Epithelial cell of esophagus (primary cell): ENCODE data around the gene LRRC30.

Experiments used
- DNase-seq: peaks from one replicate; pipeline ENCODE4 v3.0.0; 2010; ENCODE audit warnings: low read depth
- H3K4me3 ChIP-seq: 2 replicates; pipeline ENCODE4 v1.5.1; 2011; ENCODE audit warnings: mild to moderate bottlenecking, low read length, control low read depth
- CTCF ChIP-seq: IDR thresholded peaks from 2 replicates; pipeline ENCODE4 v1.5.1; 2011; ENCODE audit warnings: low read depth, mild to moderate bottlenecking, low read length, control low read depth, inconsistent platforms; ENCODE audit not compliant: insufficient read depth; ENCODE audit errors: missing control alignments

Gene LRRC30

DNA sequence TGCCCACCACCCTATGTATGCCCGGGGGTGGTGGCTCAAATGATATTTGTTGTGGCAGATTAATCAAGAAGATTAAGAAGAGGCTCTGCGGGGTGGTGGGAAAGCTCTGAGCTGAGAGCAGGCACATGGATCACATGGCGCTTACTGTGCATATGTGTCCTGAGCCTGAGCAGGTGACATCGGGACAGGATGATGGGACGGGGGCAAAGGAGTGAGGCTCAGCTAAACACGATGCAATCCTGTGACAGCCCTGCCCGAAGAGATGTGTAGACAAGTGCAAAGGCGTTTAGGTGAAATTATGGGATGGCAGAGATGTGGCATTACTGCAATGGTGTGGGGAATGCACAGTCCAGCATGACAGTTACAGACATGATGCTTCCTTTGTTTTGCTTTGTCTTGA is 6.0 kb downstream of the LRRC30 start:
- DNase-seq = no peak
- H3K4me3 ChIP-seq = no peak overlapping the region
- TF ChIP-seq CTCF = no peak

DNA sequence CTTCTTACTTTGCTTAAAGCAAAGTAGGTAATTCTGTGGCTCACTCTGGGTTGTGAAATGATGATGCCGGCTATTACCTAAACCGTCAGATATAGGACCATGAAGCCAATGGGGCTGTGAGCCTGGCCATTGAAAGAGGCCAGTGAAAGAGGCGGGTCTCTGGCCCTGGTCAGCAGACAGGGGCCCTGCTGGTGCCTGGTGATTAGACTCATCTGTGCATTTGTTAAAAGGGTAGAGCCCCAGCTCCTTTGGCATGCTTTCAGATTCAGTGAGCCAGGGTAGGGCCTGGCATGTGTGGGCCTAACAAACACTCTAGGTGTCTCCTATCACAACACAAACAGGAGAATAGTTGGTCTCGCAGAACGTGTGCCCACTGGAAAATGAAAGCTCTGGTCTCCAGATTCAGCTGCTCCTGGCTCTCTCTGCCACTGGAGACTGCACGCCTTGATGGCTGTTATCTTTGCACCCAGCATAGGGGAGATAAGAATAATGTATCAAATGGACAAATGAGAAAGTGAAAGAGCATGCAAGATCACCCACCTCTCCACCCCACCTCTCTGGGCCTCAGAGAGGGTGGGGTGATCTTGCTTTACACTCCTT is 6.9 kb downstream of the LRRC30 start:
- H3K4me3 ChIP-seq = no peak overlapping the region
- TF ChIP-seq CTCF = no peak
- DNase-seq = no peak

- no peak for TF ChIP-seq CTCF
- DNase-seq = no peak
- no peak overlapping the region for H3K4me3 ChIP-seq
These were observed 12.0 kb downstream of the LRRC30 start for GRCh38 chr18:7242926-7243325.

GRCh38 chr18:7248877-7249276 is 18.0 kb downstream of the LRRC30 start:
- H3K4me3 ChIP-seq = no peak overlapping the region
- no peak for DNase-seq
- no peak for TF ChIP-seq CTCF

- TF ChIP-seq CTCF = no peak
- H3K4me3 ChIP-seq = no peak overlapping the region
- DNase-seq = no peak
These were observed 23.3 kb downstream of the LRRC30 start for GRCh38 chr18:7254163-7254562.

- no peak overlapping the region for H3K4me3 ChIP-seq
- no peak for DNase-seq
- no peak for TF ChIP-seq CTCF
These were observed 24.2 kb downstream of the LRRC30 start for GRCh38 chr18:7255054-7255453.

DNA sequence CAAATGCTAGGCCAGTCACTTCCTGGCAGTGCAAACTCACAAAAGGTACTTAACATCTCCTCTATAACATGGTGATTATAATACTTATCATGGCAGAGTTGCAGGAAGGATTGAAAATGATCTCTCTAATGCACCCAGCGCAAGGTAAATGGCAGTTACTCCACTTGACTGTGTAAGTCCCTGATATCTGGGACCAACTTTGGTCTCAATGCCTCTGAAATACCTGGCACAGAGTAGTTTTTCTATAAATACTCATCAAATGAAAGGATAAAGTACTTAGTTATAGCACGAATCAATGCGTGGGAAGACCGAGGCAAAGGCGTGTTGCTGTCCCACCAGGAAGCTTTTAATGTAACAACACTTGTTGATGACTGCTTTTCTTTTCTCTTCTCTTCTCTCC is 24.8 kb downstream of the LRRC30 start:
- DNase-seq = no peak
- H3K4me3 ChIP-seq = no peak overlapping the region
- TF ChIP-seq CTCF = no peak
